CD4-positive, alpha-beta T cell treated with Interleukin-15 for 1 hour (primary cell): ENCODE measurements around the gene PNMA1.
A peak's percentile ranks its signal among the peaks of the same experiment; 100 is the strongest.

ENCODE experiments used
- DNase-seq: peaks from one replicate; pipeline ENCODE4 v3.0.0-alpha.2; 2020

Gene PNMA1, protein sequence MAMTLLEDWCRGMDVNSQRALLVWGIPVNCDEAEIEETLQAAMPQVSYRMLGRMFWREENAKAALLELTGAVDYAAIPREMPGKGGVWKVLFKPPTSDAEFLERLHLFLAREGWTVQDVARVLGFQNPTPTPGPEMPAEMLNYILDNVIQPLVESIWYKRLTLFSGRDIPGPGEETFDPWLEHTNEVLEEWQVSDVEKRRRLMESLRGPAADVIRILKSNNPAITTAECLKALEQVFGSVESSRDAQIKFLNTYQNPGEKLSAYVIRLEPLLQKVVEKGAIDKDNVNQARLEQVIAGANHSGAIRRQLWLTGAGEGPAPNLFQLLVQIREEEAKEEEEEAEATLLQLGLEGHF

DNA sequence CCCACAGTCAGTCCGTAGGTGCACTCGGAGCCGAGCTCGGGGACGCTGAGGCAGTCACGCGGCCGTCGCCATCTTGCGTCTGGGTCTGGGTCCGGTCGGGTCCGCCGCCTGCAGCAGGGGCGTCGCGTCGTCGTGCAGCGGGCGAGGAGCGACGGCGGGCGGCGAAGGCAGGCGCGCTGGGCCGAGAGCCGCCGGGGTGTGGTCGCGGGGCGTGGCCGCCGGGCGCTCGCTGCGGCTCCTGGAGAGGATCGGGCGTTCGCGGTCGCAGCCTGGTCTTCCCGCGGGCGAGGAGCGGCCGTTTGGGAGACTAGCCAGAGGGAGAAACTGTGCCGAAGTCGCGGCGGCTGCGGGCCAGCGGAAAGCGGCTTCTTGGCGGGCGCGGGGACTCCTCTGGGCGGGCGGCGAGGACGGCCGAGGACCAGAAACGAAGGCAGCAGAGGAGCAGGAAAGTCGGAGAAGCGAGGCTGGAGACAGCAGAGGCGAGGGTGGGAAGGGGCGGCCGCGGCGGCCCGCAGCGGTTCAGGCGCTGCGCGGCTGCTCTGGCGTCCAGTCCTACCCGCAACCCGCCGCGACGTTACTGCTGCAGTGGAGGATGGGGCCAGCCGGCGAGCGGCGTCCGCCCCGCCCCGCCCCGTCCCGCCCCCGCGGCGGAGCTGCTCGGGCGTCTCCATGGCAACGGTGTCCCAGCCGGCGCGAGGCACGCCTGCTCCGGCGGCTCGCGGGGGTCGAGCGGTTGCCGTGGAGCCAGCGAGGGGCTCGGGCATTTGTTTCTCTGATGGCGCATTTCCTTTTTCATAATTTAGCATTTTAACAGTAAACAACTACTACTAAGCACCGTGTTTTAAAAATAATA is at the start of gene PNMA1:
Gene PNMA1 (minus strand): TSS at position 582 of the 853 bp plus-strand sequence. CDS start 745 bp downstream, outside the sequence.
- DNase-seq, result peak; percentile 88

- no peak for DNase-seq
These were observed 49.2 kb upstream of the PNMA1 start for GRCh38 chr14:73763396-73763795.

- DNase-seq, result peak; percentile 50
These were observed 48.2 kb upstream of the PNMA1 start for GRCh38 chr14:73762375-73762822.

GRCh38 chr14:73761618-73762355 is 47.6 kb upstream of the PNMA1 start:
- DNase-seq, result no peak

- DNase-seq, result no peak
These were observed 46.7 kb upstream of the PNMA1 start for GRCh38 chr14:73760598-73761586.

GRCh38 chr14:73759714-73760597 is 45.8 kb upstream of the PNMA1 start:
- peak; percentile 97 for DNase-seq

DNA sequence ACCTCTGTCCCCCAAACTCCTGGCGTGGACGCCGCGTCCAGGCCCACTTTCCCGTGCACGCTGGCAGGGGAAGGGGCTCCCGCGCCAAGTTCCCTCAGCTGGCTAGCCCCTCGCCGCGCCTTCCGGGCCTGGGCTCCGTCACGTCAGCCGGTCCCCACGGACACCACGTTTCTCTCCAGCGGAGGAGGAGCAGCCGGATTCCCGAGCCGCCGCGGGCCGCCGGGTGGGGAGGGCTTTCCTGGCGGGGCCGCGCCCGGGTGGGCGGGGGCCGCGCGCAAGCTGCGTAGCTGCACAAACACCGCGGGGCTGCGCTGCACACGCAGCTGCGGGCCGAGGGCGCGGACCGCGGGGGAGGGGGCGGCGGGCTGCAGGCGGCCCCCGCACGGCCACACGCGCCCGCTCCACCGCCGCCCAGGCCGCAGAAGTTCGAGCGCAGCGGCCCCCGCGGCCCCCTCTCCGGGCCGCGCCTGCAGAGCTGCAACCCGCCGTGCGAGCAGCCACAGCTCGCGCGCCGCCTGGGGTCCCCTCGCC is 45.1 kb upstream of the PNMA1 start:
- DNase-seq, result peak; percentile 49

- peak; percentile 84 for DNase-seq
These were observed 44.4 kb upstream of the PNMA1 start for GRCh38 chr14:73758392-73759182.

DNA sequence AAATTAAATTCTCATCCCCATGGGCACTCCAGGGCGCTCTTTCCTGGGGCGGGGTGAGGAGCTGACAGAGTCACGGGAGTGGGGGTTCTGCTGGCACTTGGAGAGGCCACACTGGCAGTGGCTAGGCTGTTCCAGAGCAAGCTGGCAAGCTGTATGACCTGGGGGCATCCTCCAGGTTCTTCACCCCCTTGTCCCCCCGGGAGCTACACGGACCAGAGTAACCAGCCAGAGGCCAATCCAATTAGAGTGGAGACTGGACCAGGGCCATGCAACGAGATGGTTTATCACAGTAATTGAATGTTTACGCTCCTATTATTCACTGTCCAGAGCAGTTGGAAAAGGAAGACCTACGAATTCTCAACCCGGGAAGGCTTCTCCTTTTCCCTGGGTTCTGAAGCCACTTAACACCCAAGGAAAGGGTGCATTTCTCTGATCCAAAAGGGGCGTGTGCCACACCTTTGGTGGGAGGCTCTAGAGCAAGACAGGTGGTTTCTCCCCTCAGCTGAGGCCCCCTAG is 43.8 kb upstream of the PNMA1 start:
- no peak for DNase-seq

DNA sequence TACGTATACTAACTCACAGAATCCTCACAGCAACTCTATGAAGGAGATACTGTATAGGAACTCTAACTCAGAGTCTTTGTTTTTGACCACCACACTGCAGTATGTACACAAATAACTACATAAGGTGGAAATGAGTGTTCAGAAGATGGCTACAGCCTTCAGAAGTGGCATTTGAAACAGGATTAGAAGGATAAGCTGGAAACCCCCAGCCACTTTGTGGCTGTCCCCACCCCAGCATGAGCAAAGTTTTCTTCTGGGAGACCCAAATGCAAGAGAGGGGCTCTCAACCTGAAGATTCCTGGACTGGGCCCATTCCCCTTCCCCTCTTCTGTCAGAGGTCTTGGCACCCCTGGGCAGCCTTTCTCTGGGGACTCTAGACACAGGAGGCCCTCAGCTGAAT is 43.2 kb upstream of the PNMA1 start:
- DNase-seq, result no peak

GRCh38 chr14:73755434-73756014 is 41.3 kb upstream of the PNMA1 start:
- no peak for DNase-seq

GRCh38 chr14:73754911-73755360 is 40.8 kb upstream of the PNMA1 start:
- DNase-seq, result no peak

- peak; percentile 70 for DNase-seq
These were observed 40.0 kb upstream of the PNMA1 start for GRCh38 chr14:73753887-73754795.

GRCh38 chr14:73753124-73753886 is 39.1 kb upstream of the PNMA1 start:
- DNase-seq, result peak; percentile 47

DNA sequence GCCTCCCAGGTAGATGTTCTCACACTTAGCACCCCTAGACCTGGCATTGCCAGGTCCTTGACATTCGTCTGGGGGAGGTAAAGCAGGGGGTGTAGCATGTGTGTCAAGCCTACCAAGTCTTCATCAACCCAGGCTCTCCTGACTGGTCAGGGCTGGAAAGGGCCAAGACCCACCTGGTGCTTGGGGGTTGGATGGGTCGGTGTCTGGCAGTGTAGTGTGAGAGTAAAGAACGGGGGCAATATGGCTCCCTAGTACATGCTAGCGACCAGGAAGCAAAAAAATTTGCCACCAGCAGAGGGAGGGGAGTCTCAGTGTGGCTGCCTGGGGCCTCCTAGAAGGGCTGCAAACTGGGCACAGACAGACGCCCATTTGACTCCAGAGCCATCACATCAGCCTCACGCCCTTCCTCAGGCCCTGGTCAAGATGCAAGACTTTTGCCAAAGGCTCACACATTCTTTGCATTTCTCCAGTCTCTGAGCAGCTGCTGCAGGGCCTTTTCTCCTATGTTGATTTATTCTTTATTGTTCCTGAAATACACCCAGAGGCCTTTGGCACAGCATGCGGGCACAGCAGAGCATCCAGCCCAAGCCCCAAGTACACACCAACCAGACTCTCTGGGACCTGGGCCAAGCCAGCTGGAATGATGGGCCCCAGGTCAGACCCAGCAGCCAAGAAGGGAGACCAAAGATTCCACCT is 38.3 kb upstream of the PNMA1 start:
- peak; percentile 57 for DNase-seq

DNA sequence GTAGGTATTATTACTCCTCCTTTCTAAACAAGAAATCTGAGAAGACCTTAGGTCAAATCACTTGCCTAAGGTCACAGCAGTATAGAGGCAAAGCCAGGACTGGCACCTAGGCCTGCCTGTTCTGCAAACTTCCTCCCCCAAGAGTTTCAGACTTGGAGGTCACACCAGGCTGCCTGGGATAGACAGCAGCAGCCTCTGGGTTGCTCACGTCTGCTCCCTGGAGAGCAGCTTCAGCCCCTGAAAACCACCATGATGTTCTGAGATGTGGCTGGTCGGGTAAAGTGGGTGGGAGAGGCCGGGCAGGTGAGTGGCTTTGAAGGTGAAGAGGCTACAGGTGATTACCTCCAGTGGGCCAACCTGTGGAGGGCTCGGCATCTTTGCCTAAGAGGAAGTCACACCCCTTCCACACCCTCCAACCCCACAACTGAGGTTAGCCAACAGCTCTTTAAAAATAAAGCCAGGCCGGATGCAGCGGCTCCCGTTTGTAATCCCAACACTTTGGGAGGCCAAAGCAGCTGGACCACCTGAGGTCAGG is 37.0 kb upstream of the PNMA1 start:
- no peak for DNase-seq
